T-helper 2 cell treated with Interferon-gamma antibody and Interleukin-4, amounts not matched to agents 100 ng/mL and 5 ng/mL, for 36 hours (primary cell): ENCODE results near the gene ADGRG1. TPM values are rescaled to one million over a fixed set of nuclear protein-coding genes. Genes with fewer than 3 reads are reported as not detected.

Experiments
- intact Hi-C: fragments of 100-400 bp; cut with micrococcal nuclease; formaldehyde crosslinking; loops from one replicate; pipeline ENCODE4 v1.15.1; 2023
- total RNA-seq: library from RNA; stranded (reverse); gene quantifications from 2 replicates; pipeline ENCODE4 v1.2.3, GENCODE V29; 2022

The ADGRG1 gene
- total RNA-seq, 1 donor from 2014 or later, result 2.4 TPM

- intact Hi-C loops, result no loop called here
Measured at GRCh38 chr16:57694725-57695679, 66.6 kb downstream of the ADGRG1 start, which contains the start of gene DRC7. Gene DRC7 (plus strand): TSS chr16:57694806. CDS start chr16:57697950, 3,144 bp downstream.

- intact Hi-C loops, result no loop called here
Measured at GRCh38 chr16:57695680-57696069, 67.2 kb downstream of the ADGRG1 start.

- intact Hi-C loops, result no loop called here
Measured at GRCh38 chr16:57696240-57696639, 67.8 kb downstream of the ADGRG1 start.

GRCh38 chr16:57697896-57698537 is 69.6 kb downstream of the ADGRG1 start:
- intact Hi-C loops, result no loop called here

- intact Hi-C loops, result no loop called here
Measured at GRCh38 chr16:57698812-57699405, 70.5 kb downstream of the ADGRG1 start.

GRCh38 chr16:57699481-57699880 is 71.1 kb downstream of the ADGRG1 start:
- intact Hi-C loops, result no loop called here

GRCh38 chr16:57699899-57700298 is 71.5 kb downstream of the ADGRG1 start:
- intact Hi-C loops, result no loop called here

GRCh38 chr16:57700781-57701551 is 72.5 kb downstream of the ADGRG1 start:
- intact Hi-C loops, result no loop called here

- intact Hi-C loops, result no loop called here
Measured at GRCh38 chr16:57701759-57702371, 73.4 kb downstream of the ADGRG1 start.

- intact Hi-C loops, result no loop called here
Measured at GRCh38 chr16:57703416-57704010, 75.1 kb downstream of the ADGRG1 start.

GRCh38 chr16:57704011-57704904 is 75.8 kb downstream of the ADGRG1 start:
- intact Hi-C loops, result no loop called here

- intact Hi-C loops, result no loop called here
Measured at GRCh38 chr16:57704905-57705852, 76.7 kb downstream of the ADGRG1 start.

GRCh38 chr16:57706717-57707116 is 78.3 kb downstream of the ADGRG1 start:
- intact Hi-C loops, result no loop called here

- intact Hi-C loops, result no loop called here
Measured at GRCh38 chr16:57707331-57707730, 78.9 kb downstream of the ADGRG1 start.

- intact Hi-C loops, result no loop called here
Measured at GRCh38 chr16:57708168-57708567, 79.7 kb downstream of the ADGRG1 start.

GRCh38 chr16:57709663-57710062 is 81.2 kb downstream of the ADGRG1 start:
- intact Hi-C loops, result no loop called here

GRCh38 chr16:57711346-57711745 is 82.9 kb downstream of the ADGRG1 start:
- intact Hi-C loops, result no loop called here

- intact Hi-C loops, result no loop called here
Measured at GRCh38 chr16:57711993-57712392, 83.6 kb downstream of the ADGRG1 start.
